Adrenal gland (tissue), 12 donors: ENCODE measurements around the gene CIPC. TPM values are rescaled to one million over a fixed set of nuclear protein-coding genes. Genes with fewer than 3 reads are reported as not detected.

ENCODE experiments used
- DNase-seq, 7 donors: peaks; one replicate each; pipeline ENCODE4 v3.0.0-alpha.2; 2019 to 2020
- H3K27ac ChIP-seq, 5 donors: fragments of 200-600 bp; sonication (generic) in 4 of 5; 1 replicate in 3 of 5; 2 replicates in 2 of 5; pipeline versions ENCODE4 v1.5.1 to v1.8.0; 2016 to 2020; ENCODE audit warnings: mild to moderate bottlenecking in 1 of 5
- H3K27me3 ChIP-seq: fragments of 200-600 bp; 2 replicates; pipeline ENCODE4 v1.8.0; 2021
- H3K36me3 ChIP-seq, 2 donors: fragments of 200-600 bp; replicated peaks in 1 of 2; 1 replicate in 1 of 2; 2 replicates in 1 of 2; pipeline versions ENCODE4 v1.5.1 to v1.8.0; 2018 to 2022
- H3K4me1 ChIP-seq, 2 donors: fragments of 200-600 bp; replicated peaks in 1 of 2; 1 replicate in 1 of 2; 2 replicates in 1 of 2; pipeline versions ENCODE4 v1.5.1 to v1.8.0; 2018 to 2021
- H3K4me3 ChIP-seq, 4 donors: fragments of 200-600 bp; sonication (generic) in 3 of 4; one replicate each; pipeline ENCODE4 v1.5.1; 2016 to 2018
- H3K9me3 ChIP-seq, 3 donors: fragments of 200-600 bp; sonication (generic) in 1 of 3; replicated peaks in 1 of 3; 1 replicate in 2 of 3; 2 replicates in 1 of 3; pipeline versions ENCODE4 v1.5.1 to v1.8.0; 2016 to 2021
- CTCF ChIP-seq, 6 experiments: fragments of 450-650 bp in 4 of 6; fragments of 200-600 bp in 2 of 6; sonication (generic) in 1 of 6; IDR thresholded peaks; 1 replicate in 5 of 6; 2 replicates in 1 of 6; pipeline versions ENCODE4 v1.5.1 to v1.8.0; 2016 to 2021; ENCODE audit warnings: antibody characterized with exemption in 6 of 6, mild to moderate bottlenecking in 2 of 6, moderate library complexity in 1 of 6
- POLR2A ChIP-seq, 2 donors: fragments of 450-650 bp; IDR thresholded peaks; one replicate each; pipeline ENCODE4 v1.6.1; 2017; ENCODE audit warnings: antibody characterized with exemption in 2 of 2, mild to moderate bottlenecking in 2 of 2, moderate library complexity in 1 of 2
- WGBS, 4 donors: extraction: QIAGEN DNeasy Blood & Tissue Kit in 2 of 4; methylation state at CpG; one replicate each; pipeline versions ENCODE4 v1.1.5 to v1.1.7; 2013 to 2017; 5-methylcytosine and 5-hydroxymethylcytosine counted together
- intact Hi-C, 2 donors: fragments of 100-400 bp; cut with DNase I; formaldehyde crosslinking; loops; one replicate each; pipeline versions ENCODE4 v1.14.1 to v1.15.0; 2022 to 2023
- polyA plus RNA-seq, 3 donors: library from polyadenylated mRNA; stranded (reverse); fragments of 200-250 nt in 2 of 3; fragments of 350-450 nt in 1 of 3; fragmentation: Illumina TruSeq in 1 of 3; extraction: RNeasy Lipid Tissue Mini Kit (QIAGEN cat#74804) in 1 of 3; gene quantifications; one replicate each; pipeline ENCODE4 v1.2.3, GENCODE V29; 2013 to 2014
- total RNA-seq, 9 donors: library from RNA; depleted of rRNA in 4 of 9; stranded (reverse); fragments of >200 nt in 4 of 9; fragments of 120-200 nt in 1 of 9; fragmentation: NEBNext Ultra II Directional in 1 of 9; extraction: Animal tissue kit (Norgen Biotek cat#: 25700) in 1 of 9; gene quantifications; one replicate each; pipeline versions ENCODE4 v1.1.0 to v1.2.4, GENCODE V29; 2013 to 2023
- donor health status: healthy with polysubstance abuse.
- donor health status: Bipolar disorder and iron deficiency.
- donor health status: DM: yes; HTN: yes; CAD: no.
- donor health status: DM: no; HTN: no; CAD: no.
- donor health status: DM: no; HTN: no; CAD: no.
- donor health status: DM: yes; HTN: yes; CAD: no.

The CIPC gene
- total and polyA plus RNA-seq, 12 donors, result 3.7 to 48.6 (median 26.1) TPM

- 83 to 88% (median 87%) methylated on average over 9 of the region's 9 CpGs for WGBS, 4 donors
Measured at GRCh38 chr14:77058785-77059184, 39.3 kb upstream of the CIPC start.

GRCh38 chr14:77059276-77059915 lies 38.7 kb upstream of the CIPC start:
- Histone ChIP-seq H3K4me1 (no peaks in the 10 kb centered on the region), H3K27me3 (no peaks in the 10 kb centered on the region), H3K27ac (peak overlapping the region in 1 of 5 donors; percentile 52), H3K4me3 (no peak overlapping the region), H3K9me3 (no peaks in the 10 kb centered on the region), H3K36me3 (no peaks in the 10 kb centered on the region)
- peak in 5 of 7 donors; percentile 42 to 91 (median 56) for DNase-seq
- WGBS, 4 donors, result 40 to 59% (median 56%) methylated on average over 6 to 12 of the region's 12 CpGs
- peak in 3 of 6 experiments; percentile 15 to 39 (median 36) for TF ChIP-seq CTCF (IDR thresholded peaks at IDR 0.05)
- TF ChIP-seq POLR2A (IDR thresholded peaks at IDR 0.05), result no peak
- intact Hi-C loops, result no loop called here

More at GRCh38 chr14:77058785-77059184, 39.3 kb upstream of the CIPC start:
- H3K9me3 ChIP-seq, result no peaks in the 10 kb centered on the region
- H3K4me3 ChIP-seq, result no peak overlapping the region
- H3K4me1 ChIP-seq, result no peaks in the 10 kb centered on the region
- no peaks in the 10 kb centered on the region for H3K27me3 ChIP-seq
- no peaks in the 10 kb centered on the region for H3K36me3 ChIP-seq
- H3K27ac ChIP-seq, result peak overlapping the region in 1 of 5 donors; percentile 52
- DNase-seq, result no peak
- no peak for TF ChIP-seq CTCF (IDR thresholded peaks at IDR 0.05)
- no peak for TF ChIP-seq POLR2A (IDR thresholded peaks at IDR 0.05)
- intact Hi-C loops, result no loop called here

- H3K4me1 ChIP-seq, result peaks cover 0 to 8% of the 10 kb centered on the region in 2 donors
- TF ChIP-seq CTCF (IDR thresholded peaks at IDR 0.05) (no peak), POLR2A (IDR thresholded peaks at IDR 0.05) (no peak)
- 89 to 100% (median 93%) methylated on average over 4 to 12 of the region's 12 CpGs for WGBS, 4 donors
- no peaks in the 10 kb centered on the region for H3K36me3 ChIP-seq
- peak in 1 of 7 donors; percentile 13 for DNase-seq
- H3K27ac ChIP-seq, result no peak overlapping the region
- H3K4me3 ChIP-seq, result no peak overlapping the region
- H3K27me3 ChIP-seq, result no peaks in the 10 kb centered on the region
- intact Hi-C loops, result no loop called here
- H3K9me3 ChIP-seq, result no peaks in the 10 kb centered on the region
Measured at GRCh38 chr14:77061630-77062257, 36.3 kb upstream of the CIPC start.

- Histone ChIP-seq H3K4me1 (peaks cover 0 to 12% of the 10 kb centered on the region in 2 donors), H3K9me3 (no peaks in the 10 kb centered on the region), H3K27ac (no peak overlapping the region), H3K36me3 (no peaks in the 10 kb centered on the region), H3K4me3 (no peak overlapping the region), H3K27me3 (no peaks in the 10 kb centered on the region)
- DNase-seq, result no peak
- intact Hi-C loops, result no loop called here
- no peak for TF ChIP-seq POLR2A (IDR thresholded peaks at IDR 0.05)
- TF ChIP-seq CTCF (IDR thresholded peaks at IDR 0.05), result no peak
- 82 to 94% (median 91%) methylated on average over 3 of the region's 3 CpGs for WGBS, 4 donors
Measured at GRCh38 chr14:77062261-77062660, 35.8 kb upstream of the CIPC start.
